Measurements from ENCODE around the gene KIFC1. TPM values are rescaled to one million over a fixed set of nuclear protein-coding genes. Genes with fewer than 3 reads are reported as not detected.

KIFC1 gene
- total RNA-seq, 1 experiment from 2014 or later, result 73.8 TPM

DNA sequence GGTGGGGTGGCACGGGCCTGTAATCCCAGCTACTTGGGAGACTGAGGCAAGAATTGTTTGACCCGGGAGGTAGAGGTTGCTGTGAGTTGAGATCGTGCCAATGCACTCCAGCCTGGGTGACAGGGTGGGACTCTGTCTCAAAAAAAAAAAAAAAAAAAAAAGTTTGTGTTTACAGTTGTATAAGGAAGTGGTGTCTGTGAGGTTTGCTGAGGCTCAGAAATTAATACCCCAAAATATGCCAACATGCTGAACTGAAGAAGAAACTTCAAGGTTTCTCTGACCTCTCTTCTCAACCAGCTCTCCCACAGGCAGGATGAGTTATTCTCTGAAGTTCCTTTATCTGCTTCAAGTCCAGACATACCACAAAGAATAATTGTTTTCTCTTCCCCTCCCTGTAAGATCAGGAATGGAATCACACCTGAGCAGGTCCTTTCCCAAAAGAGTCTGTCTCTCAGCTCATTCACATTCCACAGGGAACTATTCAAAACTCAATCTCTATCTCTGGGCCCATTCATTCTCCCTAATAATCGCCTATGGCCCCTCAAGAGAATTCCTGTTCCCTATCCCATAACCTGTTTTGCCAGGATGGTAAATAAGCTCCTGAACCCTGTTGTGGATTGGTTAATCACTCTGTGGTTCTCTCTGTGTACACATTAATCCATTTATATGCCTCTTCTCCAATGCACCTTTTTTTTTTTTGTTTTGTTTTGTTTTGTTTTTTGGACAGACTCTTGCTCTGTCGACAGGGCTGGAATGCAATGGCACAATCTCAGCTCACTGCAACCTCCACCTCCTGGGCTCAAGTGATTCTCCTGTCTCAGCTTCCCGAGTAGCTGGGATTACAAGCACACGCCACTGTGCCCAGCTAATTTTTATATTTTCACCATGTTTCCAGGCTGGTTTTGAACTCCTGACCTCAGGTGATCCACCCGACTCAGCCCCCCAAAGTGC is 17.4 kb upstream of the KIFC1 start:
- Histone ChIP-seq H2BK15ac (ENCODE audit: low read depth, low read length) (no peak overlapping the region), H3K4ac (ENCODE audit: low read depth, low read length) (no peak overlapping the region), H3K9me3 (ENCODE audit: control insufficient read depth, low read depth, low read length) (no peaks in the 10 kb centered on the region), H3K27me3 (ENCODE audit: insufficient read depth, low read length) (no peaks in the 10 kb centered on the region), H4K91ac (ENCODE audit: insufficient read length, low read depth, low read length) (no peak overlapping the region), H3K4me1 (ENCODE audit: insufficient read depth, low read length) (no peaks in the 10 kb centered on the region; the same call in 1 of the 2 replicates), H3K56ac (ENCODE audit: insufficient read length, low read depth, low read length) (no peak overlapping the region), H3K79me2 (ENCODE audit: insufficient read depth, low read length) (no peaks in the 10 kb centered on the region), H2BK120ac (ENCODE audit: low read depth, low read length, poor library complexity, severe bottlenecking) (no peak overlapping the region), H3K9ac (ENCODE audit: extremely low read depth, insufficient read length, low read length) (no peak overlapping the region), H2AFZ (ENCODE audit: low read length) (no peak overlapping the region), H2BK20ac (ENCODE audit: low read depth, low read length, poor library complexity, severe bottlenecking) (no peak overlapping the region), H3K27ac (ENCODE audit: insufficient read length, low read depth, low read length) (no peak overlapping the region), H3T11ph (ENCODE audit: low read length) (no peak overlapping the region), H2AK5ac (ENCODE audit: insufficient read length, low read length) (no peak overlapping the region), H4K20me1 (ENCODE audit: control insufficient read depth, insufficient read depth, insufficient read length) (no peaks in the 10 kb centered on the region), H4K5ac (ENCODE audit: insufficient read length, low read depth, low read length) (no peak overlapping the region), H4K8ac (replicated peaks; ENCODE audit: insufficient read length, low read depth, low read length) (no peak overlapping the region), H2BK12ac (ENCODE audit: insufficient read length, low read depth, low read length) (no peak overlapping the region), H3K14ac (ENCODE audit: insufficient read depth, low read length) (no peak overlapping the region), H3K4me2 (ENCODE audit: insufficient read depth, insufficient read length, low read length) (no peak overlapping the region), H2BK5ac (ENCODE audit: insufficient read length, low read length) (no peak overlapping the region), H3K23me2 (ENCODE audit: insufficient read length, low read depth, low read length, poor library complexity, severe bottlenecking) (no peaks in the 10 kb centered on the region), H3K79me1 (ENCODE audit: insufficient read depth, low read depth, low read length, poor library complexity, severe bottlenecking) (no peaks in the 10 kb centered on the region), H3K23ac (ENCODE audit: insufficient read length, low read depth, low read length) (no peak overlapping the region), H3K18ac (ENCODE audit: insufficient read length, low read depth, low read length) (no peak overlapping the region)
- Mint-ChIP-seq H3K27ac (peak overlapping the region in 1 of 3 experiments; percentile 88; a peak in 3 of 7 replicates), H3K4me3 (no peak overlapping the region), H3K27me3 (ENCODE audit: low read depth) (no peaks in the 10 kb centered on the region), H3K4me1 (peaks cover 28 to 37% of the 10 kb centered on the region in 2 experiments), H3K36me3 (ENCODE audit: insufficient read depth in 1 of 3, low read depth in 3 of 3) (no peaks in the 10 kb centered on the region), H3K9me3 (no peaks in the 10 kb centered on the region)
- no CpG with 5 or more reads among the region's 8 CpGs for WGBS (ENCODE audit: extremely low coverage, insufficient read length, low lambda C conversion rate)
- DNase-seq, result no peak
- TF ChIP-seq, protein P1, sequence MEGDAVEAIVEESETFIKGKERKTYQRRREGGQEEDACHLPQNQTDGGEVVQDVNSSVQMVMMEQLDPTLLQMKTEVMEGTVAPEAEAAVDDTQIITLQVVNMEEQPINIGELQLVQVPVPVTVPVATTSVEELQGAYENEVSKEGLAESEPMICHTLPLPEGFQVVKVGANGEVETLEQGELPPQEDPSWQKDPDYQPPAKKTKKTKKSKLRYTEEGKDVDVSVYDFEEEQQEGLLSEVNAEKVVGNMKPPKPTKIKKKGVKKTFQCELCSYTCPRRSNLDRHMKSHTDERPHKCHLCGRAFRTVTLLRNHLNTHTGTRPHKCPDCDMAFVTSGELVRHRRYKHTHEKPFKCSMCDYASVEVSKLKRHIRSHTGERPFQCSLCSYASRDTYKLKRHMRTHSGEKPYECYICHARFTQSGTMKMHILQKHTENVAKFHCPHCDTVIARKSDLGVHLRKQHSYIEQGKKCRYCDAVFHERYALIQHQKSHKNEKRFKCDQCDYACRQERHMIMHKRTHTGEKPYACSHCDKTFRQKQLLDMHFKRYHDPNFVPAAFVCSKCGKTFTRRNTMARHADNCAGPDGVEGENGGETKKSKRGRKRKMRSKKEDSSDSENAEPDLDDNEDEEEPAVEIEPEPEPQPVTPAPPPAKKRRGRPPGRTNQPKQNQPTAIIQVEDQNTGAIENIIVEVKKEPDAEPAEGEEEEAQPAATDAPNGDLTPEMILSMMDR (conservative IDR thresholded peaks at IDR 0.05), result no peak
